ENCODE data around the gene PLEKHD1.

DNA sequence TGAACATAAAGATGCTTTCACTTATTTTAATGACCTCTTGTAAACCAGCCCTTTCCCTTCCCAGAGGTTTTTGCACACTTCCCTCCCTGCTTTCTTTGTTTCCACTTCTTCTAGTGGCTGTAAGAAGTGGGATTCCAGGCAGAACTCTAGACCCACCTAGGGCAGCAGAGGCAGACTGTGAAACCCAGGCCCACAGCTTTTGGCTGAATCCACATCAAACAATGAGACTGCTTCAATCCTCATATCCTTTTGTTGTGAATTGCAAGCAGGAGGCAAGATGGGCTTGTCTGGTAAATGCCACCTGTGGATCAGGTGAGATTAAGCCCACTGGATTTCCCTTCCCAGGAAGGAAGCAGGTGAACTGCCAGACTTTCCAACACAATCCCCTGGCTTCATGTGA lies 77.4 kb downstream of the PLEKHD1 start:
- TF ChIP-seq, protein P1, sequence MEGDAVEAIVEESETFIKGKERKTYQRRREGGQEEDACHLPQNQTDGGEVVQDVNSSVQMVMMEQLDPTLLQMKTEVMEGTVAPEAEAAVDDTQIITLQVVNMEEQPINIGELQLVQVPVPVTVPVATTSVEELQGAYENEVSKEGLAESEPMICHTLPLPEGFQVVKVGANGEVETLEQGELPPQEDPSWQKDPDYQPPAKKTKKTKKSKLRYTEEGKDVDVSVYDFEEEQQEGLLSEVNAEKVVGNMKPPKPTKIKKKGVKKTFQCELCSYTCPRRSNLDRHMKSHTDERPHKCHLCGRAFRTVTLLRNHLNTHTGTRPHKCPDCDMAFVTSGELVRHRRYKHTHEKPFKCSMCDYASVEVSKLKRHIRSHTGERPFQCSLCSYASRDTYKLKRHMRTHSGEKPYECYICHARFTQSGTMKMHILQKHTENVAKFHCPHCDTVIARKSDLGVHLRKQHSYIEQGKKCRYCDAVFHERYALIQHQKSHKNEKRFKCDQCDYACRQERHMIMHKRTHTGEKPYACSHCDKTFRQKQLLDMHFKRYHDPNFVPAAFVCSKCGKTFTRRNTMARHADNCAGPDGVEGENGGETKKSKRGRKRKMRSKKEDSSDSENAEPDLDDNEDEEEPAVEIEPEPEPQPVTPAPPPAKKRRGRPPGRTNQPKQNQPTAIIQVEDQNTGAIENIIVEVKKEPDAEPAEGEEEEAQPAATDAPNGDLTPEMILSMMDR (IDR thresholded peaks at IDR 0.05), result no peak
- no peak for TF ChIP-seq POLR2A (IDR thresholded peaks at IDR 0.05)

All from Peyer's patch (tissue), 4 donors.